GM21515 (cell line): ENCODE measurements around the gene SDC3.

Experiments used
- ATAC-seq: cut with Tn5 transposase; IDR thresholded peaks from one replicate; pipeline ENCODE4 v1.9.1; 2021; ENCODE audit not compliant: unreplicated experiment

SDC3 gene

GRCh38 chr1:30905916-30906620 is 2.5 kb downstream of the SDC3 start:
- no peak for ATAC-seq

- ATAC-seq = no peak
These were observed 3.2 kb downstream of the SDC3 start for GRCh38 chr1:30905403-30905802.

GRCh38 chr1:30904962-30905335 is 3.6 kb downstream of the SDC3 start:
- no peak for ATAC-seq

DNA sequence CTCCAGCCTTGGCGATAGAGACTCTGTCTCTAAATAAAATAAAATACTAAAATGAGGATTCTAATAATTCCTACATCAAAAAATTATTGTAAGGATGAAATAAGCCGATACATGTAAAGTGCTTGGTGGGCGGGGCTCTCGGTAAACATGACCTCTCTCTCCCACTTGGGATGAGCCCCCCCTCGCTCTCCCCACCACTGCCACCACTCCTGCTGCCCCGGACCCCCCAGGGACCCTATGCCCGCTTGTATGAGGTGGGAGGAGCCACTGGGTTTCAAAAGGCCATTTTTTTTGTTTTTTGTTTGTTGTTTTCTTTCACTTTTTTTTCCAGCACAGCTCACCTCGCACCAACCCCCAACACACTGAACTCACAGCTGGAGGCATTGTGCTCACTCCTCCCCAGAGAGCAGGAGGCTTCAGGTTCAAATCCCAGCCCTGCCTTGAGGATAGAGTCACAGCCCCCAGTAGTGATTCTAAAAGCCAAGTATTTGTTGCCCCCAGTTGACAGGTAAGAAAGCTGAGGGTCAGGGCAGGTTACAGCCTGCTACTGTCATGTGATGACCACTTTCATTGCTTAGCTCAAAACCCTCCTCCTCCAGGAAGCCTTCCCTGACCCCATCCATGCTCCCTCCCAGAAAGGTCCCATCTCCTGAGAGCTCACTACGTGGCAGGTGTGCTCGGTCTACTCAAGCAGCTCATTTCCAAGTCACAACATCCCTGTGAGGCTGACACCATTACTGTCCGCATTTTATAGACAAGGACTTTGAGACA is 4.2 kb downstream of the SDC3 start:
- ATAC-seq = no peak

GRCh38 chr1:30903343-30904034 is 5.1 kb downstream of the SDC3 start:
- ATAC-seq = no peak

GRCh38 chr1:30902593-30903290 is 5.8 kb downstream of the SDC3 start:
- ATAC-seq = no peak

DNA sequence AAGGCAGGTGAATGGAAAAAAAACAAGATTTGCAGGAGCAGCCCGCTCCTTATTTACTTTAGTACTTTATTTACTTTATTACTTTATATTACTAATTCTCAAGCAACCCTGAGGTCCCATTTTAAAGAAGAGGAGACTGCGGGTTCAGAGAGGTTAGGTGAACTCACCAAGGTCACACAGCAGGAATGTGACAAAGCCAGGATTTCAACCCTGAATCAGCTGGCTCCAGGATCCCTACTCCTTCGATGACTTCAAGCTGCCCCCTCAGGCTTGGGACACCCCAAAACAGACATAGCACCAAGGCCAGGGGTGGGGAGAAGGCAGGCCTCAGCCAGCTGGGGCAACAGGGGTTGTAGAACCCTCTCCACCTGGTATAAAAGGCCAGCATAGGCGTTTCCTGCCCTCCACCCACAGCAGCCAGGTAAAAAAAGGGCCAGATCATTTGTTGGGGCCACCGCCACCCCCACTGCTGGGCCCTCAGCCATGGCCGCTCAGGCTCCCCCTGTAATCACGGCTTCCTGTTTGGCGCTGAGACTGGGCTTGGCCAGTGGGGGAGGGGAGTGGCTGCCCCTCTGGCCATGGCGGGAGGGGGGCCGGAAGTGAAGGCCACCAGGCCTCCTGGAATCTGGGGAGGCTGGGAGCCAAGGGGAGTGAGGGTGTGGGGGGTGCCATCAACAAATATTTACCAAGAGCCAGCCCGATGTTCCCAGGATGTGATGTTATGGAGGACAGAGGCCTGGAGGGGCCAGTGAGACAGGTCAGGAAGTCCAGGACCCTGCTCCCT is 6.6 kb downstream of the SDC3 start:
- no peak for ATAC-seq

DNA sequence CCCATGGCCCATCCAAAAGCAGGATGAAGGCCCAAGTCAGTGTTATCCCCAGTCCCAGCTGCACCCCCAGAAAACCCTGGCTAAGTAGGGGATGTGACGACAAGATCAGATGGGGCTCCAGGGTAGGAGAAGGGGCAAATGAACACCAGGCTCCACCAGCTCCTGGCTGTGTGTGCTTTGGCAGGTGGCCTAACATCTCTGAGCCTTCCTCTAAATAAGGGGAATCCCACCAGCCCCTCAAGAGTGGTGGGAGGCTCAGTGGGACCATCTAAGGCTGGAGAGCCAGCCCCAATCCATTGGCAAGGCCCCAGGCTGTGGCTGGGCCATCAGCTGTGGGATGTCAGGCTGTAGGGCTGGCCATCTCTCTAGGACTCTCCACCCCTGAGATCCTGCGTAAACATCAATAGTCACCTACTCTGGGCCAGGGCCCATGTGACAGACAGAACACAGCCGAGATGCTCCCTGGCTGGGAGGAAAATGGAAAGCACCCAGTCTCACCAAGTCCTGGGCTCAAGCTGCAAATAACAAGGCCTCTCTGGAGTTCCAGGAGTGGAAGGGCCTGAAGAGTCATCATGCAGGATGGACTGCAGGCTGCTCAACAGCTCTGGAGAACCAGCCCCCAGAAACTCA is 7.5 kb downstream of the SDC3 start:
- ATAC-seq = no peak

DNA sequence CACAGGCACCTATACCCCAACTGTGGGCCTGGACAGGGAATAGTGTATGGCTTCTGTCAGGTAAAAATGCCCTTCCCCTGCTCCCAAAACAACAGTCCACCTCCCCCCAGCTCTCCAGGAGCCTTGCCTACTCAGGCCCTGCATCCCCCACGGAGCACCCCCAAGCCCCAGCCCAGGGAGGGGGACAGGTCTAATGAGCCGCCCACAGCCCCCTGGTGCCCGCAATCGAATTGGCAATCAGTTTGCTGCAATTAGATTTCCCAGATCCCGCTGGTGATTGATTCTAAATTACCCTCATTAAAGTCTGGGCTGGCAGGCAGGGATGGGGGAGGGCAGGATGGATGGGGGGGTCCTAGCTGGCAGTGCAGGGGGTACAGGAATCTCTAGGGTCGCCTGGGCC is 8.1 kb downstream of the SDC3 start:
- ATAC-seq = no peak

DNA sequence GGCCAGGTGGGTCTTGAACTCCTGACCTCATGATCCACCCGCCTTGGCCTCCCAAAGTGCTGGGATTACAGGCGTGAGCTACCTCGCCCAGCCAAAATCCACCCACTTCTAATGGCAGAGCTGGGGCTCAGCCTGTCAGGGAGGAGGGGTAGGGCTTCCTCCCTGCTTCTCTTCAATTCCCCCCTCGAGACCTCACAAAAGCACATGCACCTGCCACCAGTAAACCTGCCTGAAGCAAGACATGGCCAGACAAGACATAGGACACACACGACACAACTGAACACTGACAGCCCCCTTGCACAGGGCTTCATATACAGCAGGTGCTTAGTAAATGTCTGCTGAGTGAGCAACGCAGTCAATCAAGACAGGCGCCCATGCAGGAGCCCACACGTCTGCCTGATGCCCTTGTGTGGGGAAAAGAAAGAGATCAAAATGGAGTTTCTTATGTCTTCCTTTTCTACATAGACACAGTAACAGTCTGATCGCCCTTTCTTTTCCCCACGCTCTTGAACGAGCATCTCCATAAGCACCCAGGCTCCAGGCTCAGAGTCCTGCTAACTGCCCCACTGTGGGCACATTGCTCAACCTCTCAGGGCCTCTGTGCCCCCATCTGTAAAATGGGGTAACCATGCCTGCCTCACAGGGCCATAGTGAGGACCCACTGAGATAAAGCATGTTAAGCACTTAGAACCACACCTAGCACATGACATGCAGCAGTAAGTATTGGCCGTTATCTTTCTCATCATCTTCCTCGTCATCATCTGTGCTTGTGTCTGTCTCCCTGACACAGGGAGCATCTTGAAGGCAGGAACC is 8.8 kb downstream of the SDC3 start:
- ATAC-seq = no peak

DNA sequence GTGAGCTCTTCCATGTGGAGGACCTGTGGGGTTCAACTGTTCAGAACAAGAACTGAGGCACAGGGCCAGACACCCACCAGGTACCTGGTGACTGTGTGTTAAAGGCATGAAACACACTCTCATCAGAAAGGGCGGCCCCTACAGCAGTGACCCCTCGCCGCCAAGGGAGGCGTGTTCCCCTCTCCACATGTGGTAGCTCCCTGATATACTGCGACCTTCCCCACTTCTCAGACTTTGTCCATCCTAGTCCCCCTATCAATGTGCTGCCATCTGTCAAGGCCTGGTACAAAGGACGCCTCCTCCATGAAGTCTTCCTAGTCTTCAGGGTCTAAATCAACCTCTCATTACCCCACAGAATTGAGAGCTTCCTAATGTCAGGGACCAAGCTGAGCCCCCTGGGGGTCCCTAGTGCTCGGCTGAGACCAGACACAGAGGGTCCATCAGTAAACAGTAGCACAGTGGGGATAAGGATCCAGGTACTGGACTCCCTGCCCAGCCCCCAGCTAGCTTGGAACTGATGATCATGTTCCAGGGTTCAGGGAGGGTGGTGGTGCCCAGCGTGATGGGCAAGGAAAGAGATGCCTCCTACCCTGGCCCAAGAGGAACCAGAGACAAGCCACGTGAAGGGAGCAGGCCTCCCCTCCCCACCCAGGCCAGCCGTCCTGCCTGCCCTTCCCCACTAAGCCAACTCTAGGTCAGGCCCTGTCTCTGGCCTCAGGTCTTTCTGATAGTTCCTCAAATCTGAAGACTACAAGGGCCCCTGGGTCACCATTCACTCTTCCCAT is 10.3 kb downstream of the SDC3 start:
- ATAC-seq = no peak

GRCh38 chr1:30896905-30897304 is 11.7 kb downstream of the SDC3 start:
- no peak for ATAC-seq

GRCh38 chr1:30895944-30896660 is 12.5 kb downstream of the SDC3 start:
- no peak for ATAC-seq

DNA sequence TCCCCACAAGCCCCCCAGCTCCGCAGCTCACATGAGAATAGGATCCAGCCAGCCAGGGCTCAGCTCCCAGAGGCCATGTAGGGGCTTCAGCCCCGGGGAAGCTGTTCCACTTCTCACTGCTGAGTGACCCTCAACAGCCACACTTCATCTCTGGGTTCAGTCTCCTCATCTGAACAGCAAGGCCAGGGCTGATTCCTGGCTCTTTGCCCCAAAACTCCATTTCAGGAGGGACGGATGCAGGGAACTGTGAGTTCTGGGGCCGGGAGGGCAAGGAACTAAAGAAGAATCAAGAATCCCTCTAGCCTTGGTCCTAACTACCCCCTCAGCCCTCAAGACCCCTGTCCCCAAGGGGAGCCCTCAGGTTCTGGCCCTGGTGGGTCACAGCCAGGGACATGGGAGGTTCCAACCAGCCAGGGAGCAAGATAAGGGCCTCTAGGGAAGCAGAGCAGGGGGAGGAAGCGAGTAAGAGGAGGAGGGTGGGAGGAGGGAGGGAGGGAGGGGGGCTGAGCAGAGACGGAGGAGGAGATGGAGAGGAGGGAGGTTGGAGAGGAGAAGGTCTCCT is 13.1 kb downstream of the SDC3 start:
- no peak for ATAC-seq

DNA sequence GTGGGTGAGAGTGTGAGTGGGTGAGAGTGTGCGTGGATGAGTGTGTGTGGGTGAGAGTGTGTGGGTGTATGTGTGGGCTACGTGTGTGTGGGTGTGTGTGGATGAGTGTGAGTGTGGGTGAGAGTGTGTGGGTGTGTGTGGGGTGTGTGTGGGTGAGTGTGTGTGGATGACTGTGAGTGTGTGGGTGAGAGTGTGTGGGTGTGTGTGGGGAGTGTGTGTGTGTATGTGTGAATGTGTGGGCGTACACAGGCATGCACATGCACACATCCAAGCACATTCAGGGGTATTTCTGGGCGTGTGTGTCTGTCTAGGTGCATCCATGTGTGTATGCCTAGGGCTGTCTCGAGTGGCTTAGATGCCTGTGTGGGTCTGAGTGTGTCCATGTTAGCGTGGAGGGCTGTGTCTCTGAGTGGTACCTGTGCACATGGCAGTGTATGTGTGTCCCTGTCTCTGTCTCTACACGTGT is 14.0 kb downstream of the SDC3 start:
- no peak for ATAC-seq

DNA sequence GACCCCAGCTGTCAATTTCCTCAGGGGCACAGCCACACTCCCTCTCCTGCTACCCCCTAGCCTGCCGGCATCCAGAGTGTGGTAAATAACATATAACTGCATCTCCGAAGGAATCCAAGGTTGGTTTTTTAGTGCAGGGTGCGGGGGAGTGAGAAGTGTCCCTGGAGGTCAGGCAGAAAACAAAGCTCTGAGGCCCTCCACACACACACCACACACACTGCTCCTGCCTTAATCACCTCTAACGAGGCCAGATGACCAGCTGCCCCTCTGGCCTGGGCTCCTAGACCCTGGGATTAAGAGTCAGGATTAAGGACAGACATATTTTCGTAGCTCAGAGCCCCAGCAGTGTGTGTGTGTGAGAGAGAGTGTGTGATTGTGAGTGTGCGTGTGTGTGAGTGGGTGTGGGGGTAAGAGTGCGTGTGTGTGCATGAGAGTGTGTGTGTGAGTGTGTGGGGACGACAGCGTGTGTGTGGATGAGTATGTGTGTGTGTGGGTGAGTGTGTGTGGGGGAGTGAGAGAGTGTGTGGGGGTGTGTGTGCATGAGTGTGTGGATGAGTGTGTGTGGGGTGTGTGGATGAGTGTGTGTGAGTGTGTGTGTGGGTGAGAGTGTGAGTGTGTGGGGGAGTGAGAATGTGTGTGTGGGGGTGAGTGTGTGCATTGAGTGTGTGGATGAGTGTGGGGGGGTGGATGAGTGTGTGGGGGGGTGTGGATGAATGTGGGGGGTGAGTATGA is 14.6 kb downstream of the SDC3 start:
- no peak for ATAC-seq

DNA sequence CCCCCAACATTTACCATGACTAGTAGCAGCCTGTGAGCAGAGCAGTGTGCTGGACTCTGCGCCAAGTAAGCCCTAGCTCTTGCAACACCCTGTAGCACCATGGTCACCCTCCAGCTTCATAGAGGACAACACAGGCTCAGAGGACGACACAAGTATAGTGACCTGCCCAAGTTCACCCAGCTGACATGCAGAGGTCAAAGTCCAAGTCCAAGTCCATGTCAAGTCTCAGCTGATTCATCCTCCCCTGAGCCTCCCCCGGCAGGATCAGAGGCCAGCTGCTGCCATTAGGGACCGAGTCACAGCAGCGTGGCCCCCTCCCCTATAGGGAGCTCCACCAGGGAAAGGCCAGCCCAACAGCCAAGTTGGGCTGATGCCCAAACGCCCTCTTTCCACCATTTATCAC is 15.9 kb downstream of the SDC3 start:
- ATAC-seq = no peak
